GM21515 (cell line): ENCODE results near the gene SEPTIN14.
"Not testable (repeated sequence)": the region's sequence is repeated elsewhere in the genome, so short reads cannot be mapped to it uniquely, and the experiment has no call there.

Source experiments
- ATAC-seq: cut with Tn5 transposase; IDR thresholded peaks from one replicate; pipeline ENCODE4 v1.9.1; 2021; ENCODE audit not compliant: unreplicated experiment

Gene SEPTIN14

GRCh38 chr7:55785444-55785843 is 77.1 kb downstream of the SEPTIN14 start:
- ATAC-seq, result not testable (repeated sequence)

- no peak for ATAC-seq
These were observed 78.4 kb downstream of the SEPTIN14 start for GRCh38 chr7:55784151-55784550.

GRCh38 chr7:55778631-55779030 is 83.9 kb downstream of the SEPTIN14 start:
- ATAC-seq, result no peak

GRCh38 chr7:55776196-55776595 is 86.4 kb downstream of the SEPTIN14 start:
- ATAC-seq, result no peak

- ATAC-seq, result no peak
These were observed 87.5 kb downstream of the SEPTIN14 start for GRCh38 chr7:55775051-55775420.

- ATAC-seq, result no peak
These were observed 88.1 kb downstream of the SEPTIN14 start for GRCh38 chr7:55774327-55775050.

DNA sequence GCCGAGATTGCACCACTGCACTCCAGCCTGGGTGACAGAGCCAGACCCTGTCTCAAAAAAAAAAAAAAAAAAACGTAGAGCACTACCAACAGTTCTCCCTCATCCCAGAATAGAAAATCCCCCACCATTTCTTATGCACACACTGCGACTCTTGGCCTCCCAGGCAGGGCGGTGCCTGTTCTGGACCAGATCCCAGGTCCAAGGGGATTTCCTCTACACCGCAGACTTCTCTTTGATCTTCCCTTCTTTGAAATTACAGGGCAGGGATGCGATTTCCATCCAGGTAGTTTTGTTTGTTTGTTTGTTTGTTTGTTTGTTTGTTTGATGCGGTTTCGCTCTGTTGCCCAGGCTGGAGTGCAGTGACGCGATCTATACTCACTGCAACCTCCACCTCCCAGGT is 91.8 kb downstream of the SEPTIN14 start:
- no peak for ATAC-seq

- ATAC-seq, result not testable (repeated sequence)
These were observed 109.2 kb downstream of the SEPTIN14 start for GRCh38 chr7:55753274-55753862.

DNA sequence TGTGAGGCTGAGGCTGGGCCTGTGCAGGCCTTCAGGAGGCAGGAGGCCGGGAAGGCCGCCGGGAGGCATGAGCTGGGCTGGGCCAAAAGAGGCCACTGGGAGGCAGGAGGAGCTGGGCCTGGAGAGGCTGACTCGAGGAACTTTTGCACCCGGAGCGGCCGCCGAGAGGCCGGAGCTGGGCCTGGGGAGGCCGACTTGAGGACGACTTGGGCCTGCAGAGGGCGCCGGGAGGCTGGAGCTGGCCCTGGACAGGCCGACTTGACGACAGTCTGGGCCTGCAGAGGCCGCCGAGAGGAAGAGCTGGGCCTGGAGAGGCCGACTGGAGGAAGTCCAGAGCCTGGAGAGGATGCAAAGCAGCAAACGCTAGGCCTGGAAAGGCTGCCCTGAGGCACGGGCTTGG is 117.8 kb downstream of the SEPTIN14 start:
- ATAC-seq, result not testable (repeated sequence)
